WI38 (cell line): ENCODE data around the gene RNF220.
"Not testable (repeated sequence)": the region's sequence is repeated elsewhere in the genome, so short reads cannot be mapped to it uniquely, and the experiment has no call there.

Source experiments
- H3K4me3 ChIP-seq: 2 replicates; pipeline ENCODE4 v1.5.1; 2011; ENCODE audit warnings: low read depth, mild to moderate bottlenecking, control low read depth, low read length
- TF ChIP-seq, protein P1 (sequence below): IDR thresholded peaks from 2 replicates; pipeline ENCODE4 v1.5.1; 2012; ENCODE audit warnings: low read depth, mild to moderate bottlenecking, control low read depth, low read length

RNF220 gene

DNA sequence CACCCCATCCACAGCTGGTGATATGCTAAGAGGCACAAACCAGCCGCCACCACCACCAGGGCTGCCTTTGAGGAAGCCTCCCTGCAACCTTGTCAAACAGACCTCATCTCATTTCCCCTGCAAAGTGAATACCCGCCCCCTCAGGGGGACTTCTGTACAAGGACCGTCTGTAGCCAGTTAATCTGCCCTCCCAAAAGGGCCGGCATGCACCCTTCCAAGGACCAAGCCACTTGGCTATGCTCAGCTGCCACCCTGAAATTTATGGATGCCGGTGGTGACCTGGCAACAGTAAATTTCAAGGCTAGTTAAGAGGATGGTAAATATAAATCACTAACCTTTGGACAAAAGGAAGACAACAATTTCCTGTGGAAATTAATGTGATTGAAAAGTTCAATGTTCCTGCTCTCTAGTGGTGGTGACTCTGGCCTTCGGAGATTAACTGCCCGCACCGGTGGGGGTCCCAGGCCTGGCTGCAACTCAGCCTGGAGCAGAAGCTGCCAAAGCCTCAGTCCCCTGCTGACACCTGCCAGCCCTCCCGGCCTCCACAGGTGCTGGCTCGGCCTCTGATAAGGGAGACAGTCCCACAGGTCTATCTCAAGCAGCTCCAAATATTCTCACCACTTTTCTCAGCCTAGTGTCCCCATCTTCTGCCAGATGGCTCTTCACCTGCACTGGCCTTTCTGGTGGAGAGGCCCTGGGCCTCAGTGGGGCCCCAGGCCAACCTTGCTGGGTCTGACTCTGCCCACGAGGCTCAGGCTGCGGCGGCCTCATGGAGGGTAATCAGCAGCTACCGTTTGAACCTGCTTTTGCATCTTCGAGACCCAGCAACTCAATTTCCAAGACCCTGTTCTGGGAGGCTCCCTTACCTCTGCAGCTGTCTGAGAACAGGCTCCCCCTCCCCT is 257.0 kb downstream of the RNF220 start:
- TF ChIP-seq, protein P1, sequence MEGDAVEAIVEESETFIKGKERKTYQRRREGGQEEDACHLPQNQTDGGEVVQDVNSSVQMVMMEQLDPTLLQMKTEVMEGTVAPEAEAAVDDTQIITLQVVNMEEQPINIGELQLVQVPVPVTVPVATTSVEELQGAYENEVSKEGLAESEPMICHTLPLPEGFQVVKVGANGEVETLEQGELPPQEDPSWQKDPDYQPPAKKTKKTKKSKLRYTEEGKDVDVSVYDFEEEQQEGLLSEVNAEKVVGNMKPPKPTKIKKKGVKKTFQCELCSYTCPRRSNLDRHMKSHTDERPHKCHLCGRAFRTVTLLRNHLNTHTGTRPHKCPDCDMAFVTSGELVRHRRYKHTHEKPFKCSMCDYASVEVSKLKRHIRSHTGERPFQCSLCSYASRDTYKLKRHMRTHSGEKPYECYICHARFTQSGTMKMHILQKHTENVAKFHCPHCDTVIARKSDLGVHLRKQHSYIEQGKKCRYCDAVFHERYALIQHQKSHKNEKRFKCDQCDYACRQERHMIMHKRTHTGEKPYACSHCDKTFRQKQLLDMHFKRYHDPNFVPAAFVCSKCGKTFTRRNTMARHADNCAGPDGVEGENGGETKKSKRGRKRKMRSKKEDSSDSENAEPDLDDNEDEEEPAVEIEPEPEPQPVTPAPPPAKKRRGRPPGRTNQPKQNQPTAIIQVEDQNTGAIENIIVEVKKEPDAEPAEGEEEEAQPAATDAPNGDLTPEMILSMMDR = no peak
- H3K4me3 ChIP-seq = no peak overlapping the region

DNA sequence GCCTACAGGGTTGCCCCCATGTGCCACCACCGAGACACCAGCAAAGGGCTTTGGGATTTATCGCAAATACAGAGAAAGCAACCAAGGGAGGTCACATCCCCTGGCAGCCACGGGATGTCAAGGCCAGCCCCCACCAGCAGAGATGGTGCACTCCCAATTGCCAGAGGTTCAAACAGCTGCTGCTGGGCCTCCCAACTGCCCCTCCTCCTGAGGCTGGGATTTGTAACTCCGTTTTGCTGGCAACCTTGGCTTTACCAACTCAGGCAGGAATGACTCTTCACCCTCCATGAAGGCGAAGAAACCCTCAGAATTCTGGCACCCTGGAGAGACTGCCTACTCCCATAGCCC is 257.6 kb downstream of the RNF220 start:
- no peak overlapping the region for H3K4me3 ChIP-seq
- TF ChIP-seq, protein P1 = no peak

DNA sequence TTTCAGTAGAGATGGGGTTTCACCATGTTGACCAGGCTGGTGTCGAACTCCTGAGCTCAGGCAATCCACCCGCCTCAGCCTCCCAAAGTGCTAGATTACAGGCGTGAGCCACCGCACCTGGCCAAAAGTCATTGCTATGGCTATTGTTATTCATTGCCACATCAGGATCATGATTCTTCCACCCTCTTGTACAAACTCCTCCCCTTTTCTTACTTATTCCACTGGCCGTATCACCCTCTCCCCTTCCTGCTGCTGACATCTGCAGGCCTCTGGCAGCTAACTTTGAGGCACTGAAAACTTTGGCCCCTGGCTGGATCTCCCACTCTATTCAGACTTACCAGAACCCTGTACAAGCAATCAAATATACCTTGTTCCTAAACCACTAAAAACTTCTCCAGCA is 258.4 kb downstream of the RNF220 start:
- H3K4me3 ChIP-seq = no peak overlapping the region
- TF ChIP-seq, protein P1 = no peak

DNA sequence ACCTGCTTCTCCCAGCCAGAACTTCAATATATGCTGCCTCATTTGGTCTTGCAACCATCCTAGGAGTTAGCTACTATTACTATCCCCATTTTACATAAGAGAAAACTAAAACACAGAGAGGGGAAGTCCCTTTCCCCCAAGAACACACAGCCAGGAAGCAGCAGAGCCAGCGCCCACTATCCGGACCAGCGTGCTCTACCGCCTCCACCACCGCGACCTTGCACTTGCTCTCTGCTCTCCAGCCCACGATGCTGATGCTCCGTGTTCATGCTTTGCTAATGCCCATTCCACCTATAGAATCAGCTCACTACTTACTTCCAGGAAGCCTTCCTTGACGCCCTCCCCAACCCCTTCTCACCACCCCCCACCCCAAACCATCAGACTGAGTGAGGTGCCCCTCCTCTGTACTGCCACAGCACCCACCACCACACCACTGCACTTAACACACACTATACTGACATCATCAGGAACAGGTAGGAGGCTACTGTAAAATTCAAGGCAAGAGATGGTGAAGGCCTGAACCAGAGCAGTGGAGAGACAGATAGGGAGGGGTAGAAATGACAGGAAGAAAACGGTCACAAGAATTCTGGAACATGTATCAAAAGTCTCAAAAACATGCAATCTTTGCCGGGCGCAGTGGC is 259.8 kb downstream of the RNF220 start:
- TF ChIP-seq, protein P1 = no peak
- H3K4me3 ChIP-seq = no peak overlapping the region

DNA sequence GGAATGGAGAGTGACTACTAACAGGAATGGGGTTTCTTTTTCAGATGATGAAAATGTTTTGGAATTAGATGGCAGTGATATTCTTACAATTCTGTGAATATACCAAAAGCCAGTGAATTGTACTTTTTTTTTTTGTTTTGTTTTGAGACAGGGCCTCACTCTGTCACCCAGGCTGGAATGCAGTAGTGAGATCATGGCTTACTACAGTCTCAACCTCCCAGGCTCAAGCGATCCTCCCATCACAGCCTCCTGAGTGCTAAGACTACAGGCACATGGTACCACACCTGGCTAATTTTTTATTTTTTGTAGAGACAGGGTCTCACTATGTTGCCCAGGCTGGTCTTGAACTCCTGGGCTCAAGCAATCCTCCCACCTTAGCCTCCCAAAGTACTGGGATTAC is 261.7 kb downstream of the RNF220 start:
- not testable (repeated sequence) for H3K4me3 ChIP-seq

DNA sequence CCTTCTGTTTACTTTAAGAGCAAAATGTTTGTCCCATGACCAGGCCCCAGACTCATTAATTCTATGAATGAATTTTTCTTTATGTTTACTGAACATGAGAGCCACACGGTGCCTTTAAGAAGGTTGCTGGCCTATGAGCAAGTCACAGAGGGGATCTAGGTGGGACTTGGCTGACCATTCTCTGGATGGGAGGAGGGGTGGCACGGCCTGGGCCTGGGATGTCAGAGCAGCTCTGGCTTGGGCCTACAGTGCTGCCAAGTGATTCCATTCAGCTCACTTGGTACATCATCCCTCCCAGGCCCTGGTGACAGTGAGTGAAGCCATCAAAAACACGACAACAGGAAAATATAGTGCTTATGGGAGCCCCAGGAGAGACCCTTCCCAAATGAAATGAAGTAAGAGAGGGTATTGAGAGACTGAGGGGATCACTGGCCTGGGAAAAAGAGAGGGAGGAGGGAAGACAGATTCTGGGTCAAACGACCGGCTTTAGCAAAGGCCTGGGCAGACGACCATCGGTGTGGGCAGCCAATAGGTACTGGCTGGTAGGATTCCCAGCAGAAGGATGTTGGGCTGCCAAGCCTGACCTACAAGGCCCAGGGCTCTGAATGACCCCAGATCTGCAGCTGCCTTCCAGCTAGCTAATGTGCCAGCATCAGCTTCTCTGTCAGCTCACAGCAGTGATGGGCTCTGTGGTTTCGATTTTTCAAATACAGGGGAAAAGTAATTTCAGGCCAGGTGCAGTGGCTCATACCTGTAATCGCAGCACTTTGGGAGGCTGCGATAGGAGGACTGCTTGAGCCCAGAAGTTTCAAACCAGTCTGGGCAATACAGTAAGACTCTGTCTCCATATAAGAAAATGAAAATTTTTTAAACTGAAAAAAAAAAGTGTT is 265.9 kb downstream of the RNF220 start:
- no peak overlapping the region for H3K4me3 ChIP-seq
- TF ChIP-seq, protein P1 = no peak

DNA sequence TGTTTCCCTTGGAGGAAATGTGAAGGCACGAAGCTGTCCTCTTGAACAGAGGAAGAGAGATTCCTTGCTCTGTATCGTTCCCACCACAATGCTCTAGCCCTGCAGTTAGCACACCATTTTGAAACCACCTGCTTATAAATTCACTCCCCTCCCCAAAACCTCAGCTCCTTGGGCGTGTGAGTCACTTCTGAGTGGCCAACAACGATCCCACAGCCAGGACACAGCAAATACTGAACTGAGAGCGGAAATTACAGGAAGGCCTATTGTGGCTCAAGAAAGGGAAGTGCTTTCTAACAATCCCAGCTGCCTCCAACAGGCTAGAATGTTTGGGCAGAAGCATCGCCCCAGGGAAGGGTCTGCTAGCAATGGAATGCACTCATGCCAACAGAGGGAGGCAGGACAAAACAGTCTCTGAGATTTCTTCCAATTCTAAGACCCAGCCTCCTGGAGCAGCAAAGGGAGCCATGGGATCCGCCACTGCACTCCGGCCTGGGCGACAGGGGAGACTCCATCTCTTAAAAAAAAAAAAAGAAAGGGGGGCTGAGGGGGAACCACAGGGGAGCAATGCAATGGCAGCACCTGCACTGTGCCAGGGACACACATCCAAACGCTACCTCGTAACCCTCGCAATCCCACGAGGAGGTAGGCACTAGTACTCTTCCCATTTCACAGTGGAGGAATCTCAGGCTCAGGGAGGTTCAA is 267.4 kb downstream of the RNF220 start:
- TF ChIP-seq, protein P1 = no peak
- H3K4me3 ChIP-seq = no peak overlapping the region
